AG04449 (cell line): Measurements from ENCODE around the gene FSHR.

ENCODE experiments used
- CTCF ChIA-PET: fragments of 350-600 bp; formaldehyde crosslinking; extraction: SDS; loops from one replicate; lab custom pipeline; 2021; ENCODE audit warnings: antibody characterized with exemption; lab: Yijun Ruan, JAX
- POLR2A ChIA-PET: fragments of 400-600, 350-600 bp; formaldehyde crosslinking; extraction: SDS; loops from one replicate; lab custom pipeline; 2020; ENCODE audit warnings: antibody characterized with exemption, inconsistent platforms; lab: Yijun Ruan, JAX
- DNase-seq: peaks from one replicate; pipeline ENCODE4 v3.0.0-alpha.2; 2010; ENCODE audit warnings: low read depth, low spot score
- H3K4me3 ChIP-seq: 2 replicates; pipeline ENCODE4 v1.5.1; 2011; ENCODE audit warnings: low read depth, mild to moderate bottlenecking, control low read depth, low read length
- CTCF ChIP-seq: IDR thresholded peaks from one replicate; pipeline ENCODE4 v1.5.1; 2011; ENCODE audit warnings: mild to moderate bottlenecking, moderate library complexity, low read length, control low read depth, inconsistent platforms; ENCODE audit not compliant: insufficient read depth; ENCODE audit errors: missing control alignments

The FSHR gene

GRCh38 chr2:48982887-48983435 lies 171.4 kb downstream of the FSHR start:
- ChIA-PET CTCF (no interaction called here), POLR2A (no interaction called here)
- H3K4me3 ChIP-seq: no peak overlapping the region

GRCh38 chr2:48980846-48981245 lies 173.5 kb downstream of the FSHR start:
- no peak overlapping the region for H3K4me3 ChIP-seq
- no peak for TF ChIP-seq CTCF
- no peak for DNase-seq
- POLR2A ChIA-PET: no interaction called here
- CTCF ChIA-PET: no interaction called here

More at GRCh38 chr2:48982887-48983435, 171.4 kb downstream of the FSHR start:
- no peak for TF ChIP-seq CTCF
- no peak for DNase-seq

GRCh38 chr2:48979691-48980090 lies 174.6 kb downstream of the FSHR start:
- ChIA-PET POLR2A (no interaction called here), CTCF (no interaction called here)
- no peak for TF ChIP-seq CTCF
- DNase-seq: no peak
- no peak overlapping the region for H3K4me3 ChIP-seq

GRCh38 chr2:48978131-48978530 lies 176.2 kb downstream of the FSHR start:
- no peak for DNase-seq
- H3K4me3 ChIP-seq: no peak overlapping the region
- ChIA-PET POLR2A (no interaction called here), CTCF (no interaction called here)
- no peak for TF ChIP-seq CTCF

- no peak for TF ChIP-seq CTCF
- POLR2A ChIA-PET: no interaction called here
- CTCF ChIA-PET: interaction anchor here (1.0 kb wide), 1 partner anchor 372 kb away, joined by 3 read pairs; no protein-coding TSS in a partner anchor
Observed at GRCh38 chr2:48971801-48972200, 182.5 kb downstream of the FSHR start.

GRCh38 chr2:48968011-48968410 lies 186.3 kb downstream of the FSHR start:
- H3K4me3 ChIP-seq: no peak overlapping the region
- no peak for TF ChIP-seq CTCF
- POLR2A ChIA-PET: no interaction called here

More at GRCh38 chr2:48971801-48972200, 182.5 kb downstream of the FSHR start:
- no peak overlapping the region for H3K4me3 ChIP-seq
- no peak for DNase-seq

More at GRCh38 chr2:48968011-48968410, 186.3 kb downstream of the FSHR start:
- CTCF ChIA-PET: no interaction called here
- no peak for DNase-seq
